Liver (tissue), 9 donors: ENCODE measurements around the gene SMAD9. TPM values are rescaled to one million over a fixed set of nuclear protein-coding genes. Genes with fewer than 3 reads are reported as not detected.

Experiments
- DNase-seq: peaks from one replicate; pipeline ENCODE4 v3.0.0-alpha.2; 2017; ENCODE audit warnings: low spot score
- H3K27ac ChIP-seq, 2 donors: one replicate each; pipeline ENCODE4 v1.7.0; 2013; ENCODE audit warnings: inconsistent platforms in 2 of 2, low read length in 2 of 2, control low read depth in 1 of 2, low read depth in 1 of 2, mild to moderate bottlenecking in 1 of 2
- H3K27me3 ChIP-seq, 4 donors: one replicate each; pipeline versions ENCODE4 v1.6.1 to v1.7.0; 2013; ENCODE audit warnings: low read length in 3 of 4, inconsistent platforms in 1 of 4, mild to moderate bottlenecking in 1 of 4, moderate library complexity in 1 of 4; ENCODE audit not compliant: control insufficient read depth in 4 of 4, insufficient read depth in 4 of 4
- H3K36me3 ChIP-seq, 4 donors: one replicate each; pipeline versions ENCODE4 v1.6.1 to v1.7.0; 2013; ENCODE audit warnings: low read length in 3 of 4, mild to moderate bottlenecking in 3 of 4, low read depth in 1 of 4, moderate library complexity in 1 of 4; ENCODE audit not compliant: control insufficient read depth in 4 of 4, insufficient read depth in 3 of 4
- H3K4me1 ChIP-seq, 4 donors: one replicate each; pipeline versions ENCODE4 v1.6.1 to v1.7.0; 2013; ENCODE audit warnings: low read length in 3 of 4, mild to moderate bottlenecking in 3 of 4, moderate library complexity in 1 of 4; ENCODE audit not compliant: control insufficient read depth in 4 of 4, insufficient read depth in 4 of 4
- H3K4me3 ChIP-seq, 3 donors: one replicate each; pipeline versions ENCODE4 v1.6.1 to v1.7.0; 2013; ENCODE audit warnings: low read length in 3 of 3, control low read depth in 1 of 3, low read depth in 1 of 3, mild to moderate bottlenecking in 1 of 3
- H3K9ac ChIP-seq, 2 donors: one replicate each; pipeline ENCODE4 v1.7.0; 2013; ENCODE audit warnings: low read length in 2 of 2, mild to moderate bottlenecking in 2 of 2, moderate library complexity in 2 of 2, control low read depth in 1 of 2, low read depth in 1 of 2
- H3K9me3 ChIP-seq, 4 donors: one replicate each; pipeline versions ENCODE4 v1.6.1 to v1.7.0; 2013; ENCODE audit warnings: low read length in 3 of 4; ENCODE audit not compliant: control insufficient read depth in 4 of 4
- ATF3 ChIP-seq: IDR thresholded peaks from 2 replicates; pipeline ENCODE4 v1.6.1; 2016; ENCODE audit warnings: antibody characterized with exemption
- CTCF ChIP-seq: fragments of 150-350 bp; IDR thresholded peaks from 2 replicates; pipeline ENCODE4 v1.5.1; 2017; ENCODE audit warnings: improper control_type of control experiment, low read depth, low read length; ENCODE audit not compliant: missing input control
- EGR1 ChIP-seq, 2 donors: IDR thresholded peaks; 2 replicates each; pipeline ENCODE4 v1.6.1; 2016 to 2018; ENCODE audit warnings: antibody characterized with exemption in 2 of 2, low read depth in 2 of 2
- FOXA1 ChIP-seq: IDR thresholded peaks from 2 replicates; pipeline ENCODE4 v1.6.1; 2016; ENCODE audit warnings: antibody characterized with exemption
- FOXA2 ChIP-seq: IDR thresholded peaks from 2 replicates; pipeline ENCODE4 v1.6.1; 2016; ENCODE audit warnings: antibody characterized with exemption
- GABPA ChIP-seq, 2 donors: IDR thresholded peaks in 1 of 2; conservative IDR thresholded peaks in 1 of 2; 2 replicates each; pipeline ENCODE4 v1.6.1; 2016; ENCODE audit warnings: antibody characterized with exemption in 2 of 2, mild to moderate bottlenecking in 1 of 2, moderate library complexity in 1 of 2
- HNF4A ChIP-seq, 2 donors: conservative IDR thresholded peaks; 2 replicates each; pipeline ENCODE4 v1.6.1; 2016; ENCODE audit warnings: antibody characterized with exemption in 2 of 2, mild to moderate bottlenecking in 2 of 2
- HNF4G ChIP-seq: IDR thresholded peaks from 2 replicates; pipeline ENCODE4 v1.6.1; 2016; ENCODE audit warnings: antibody characterized with exemption
- JUND ChIP-seq, 2 donors: IDR thresholded peaks; 2 replicates each; pipeline ENCODE4 v1.6.1; 2016; ENCODE audit warnings: antibody characterized with exemption in 2 of 2
- MAX ChIP-seq: IDR thresholded peaks from 2 replicates; pipeline ENCODE4 v1.6.1; 2016; ENCODE audit warnings: antibody characterized with exemption
- NR2F2 ChIP-seq: IDR thresholded peaks from 2 replicates; pipeline ENCODE4 v1.6.1; 2016; ENCODE audit warnings: antibody characterized with exemption
- RAD21 ChIP-seq, 2 donors: IDR thresholded peaks; 2 replicates each; pipeline ENCODE4 v1.6.1; 2016; ENCODE audit warnings: antibody characterized with exemption in 2 of 2, mild to moderate bottlenecking in 2 of 2
- REST ChIP-seq: IDR thresholded peaks from 2 replicates; pipeline ENCODE4 v1.6.1; 2016; ENCODE audit warnings: antibody characterized with exemption, mild to moderate bottlenecking
- RXRA ChIP-seq, 2 donors: IDR thresholded peaks; 2 replicates each; pipeline ENCODE4 v1.6.1; 2017 to 2018; ENCODE audit warnings: antibody characterized with exemption in 2 of 2, mild to moderate bottlenecking in 1 of 2
- SP1 ChIP-seq: IDR thresholded peaks from 2 replicates; pipeline ENCODE4 v1.6.1; 2018; ENCODE audit warnings: antibody characterized with exemption, mild to moderate bottlenecking
- TAF1 ChIP-seq: conservative IDR thresholded peaks from 2 replicates; pipeline ENCODE4 v1.6.1; 2016; ENCODE audit warnings: antibody characterized with exemption, mild to moderate bottlenecking
- YY1 ChIP-seq: IDR thresholded peaks from 2 replicates; pipeline ENCODE4 v1.6.1; 2016; ENCODE audit warnings: antibody characterized with exemption, mild to moderate bottlenecking
- ZBTB33 ChIP-seq: IDR thresholded peaks from 2 replicates; pipeline ENCODE4 v1.6.1; 2016; ENCODE audit warnings: antibody characterized with exemption
- WGBS: extraction: QIAGEN DNeasy Blood & Tissue Kit; methylation state at CpG from one replicate; pipeline ENCODE4 v1.1.7; 2013; 5-methylcytosine and 5-hydroxymethylcytosine counted together
- polyA plus RNA-seq, 2 donors: library from polyadenylated mRNA; stranded (reverse) in 1 of 2; unstranded in 1 of 2; fragments of 200-250 nt in 1 of 2; fragments of >200 nt in 1 of 2; fragmentation: Nextera tagmentation in 1 of 2; extraction: Ambion mirVana in 1 of 2; gene quantifications; one replicate each; pipeline versions ENCODE4 v1.2.1 to v1.2.3, GENCODE V29; 2013 to 2015
- total RNA-seq, 2 donors: library from RNA; depleted of rRNA; stranded (reverse); fragments of >200 nt; gene quantifications; one replicate each; pipeline ENCODE4 v1.2.3, GENCODE V29; 2014
- donor health status: healthy.
- donor health status: healthy.
- donor health status: healthy.
- donor health status: healthy.
- donor health status: healthy.

Gene SMAD9
- total and polyA plus RNA-seq, 4 donors = 0.51 to 1.3 (median 0.95) TPM

GRCh38 chr13:36925603-36926002 lies 5.6 kb upstream of the SMAD9 start:
- Histone ChIP-seq H3K27ac (no peak overlapping the region), H3K27me3 (no peaks in the 10 kb centered on the region), H3K9me3 (no peaks in the 10 kb centered on the region), H3K36me3 (no peaks in the 10 kb centered on the region), H3K9ac (no peak overlapping the region), H3K4me1 (no peaks in the 10 kb centered on the region), H3K4me3 (no peak overlapping the region)
- 72% methylated on average over 7 of the region's 7 CpGs for WGBS
- DNase-seq = no peak
- TF ChIP-seq HNF4G (no peak), ATF3 (no peak), FOXA2 (no peak), REST (no peak), SP1 (no peak), RAD21 (IDR thresholded peaks at IDR 0.05) (no peak), FOXA1 (no peak), TAF1 (no peak), CTCF (no peak), NR2F2 (no peak)

GRCh38 chr13:36924001-36924400 lies 4.0 kb upstream of the SMAD9 start:
- H3K4me3 ChIP-seq = no peak overlapping the region
- no peak for DNase-seq
- no peak overlapping the region for H3K9ac ChIP-seq
- no peak for TF ChIP-seq RAD21 (IDR thresholded peaks at IDR 0.05)
- TF ChIP-seq CTCF = no peak
- no peak for TF ChIP-seq RXRA (IDR thresholded peaks at IDR 0.05)
- TF ChIP-seq TAF1 = no peak
- TF ChIP-seq NR2F2 = no peak
- TF ChIP-seq MAX = no peak
- TF ChIP-seq ATF3 = no peak
- no peak for TF ChIP-seq FOXA2
- no peak for TF ChIP-seq ZBTB33
- TF ChIP-seq REST = no peak
- no peak for TF ChIP-seq EGR1 (IDR thresholded peaks at IDR 0.05; ENCODE audit: low read depth in 2 of 2)
- no peak for TF ChIP-seq SP1
- TF ChIP-seq JUND (IDR thresholded peaks at IDR 0.05) = no peak
- no peak for TF ChIP-seq GABPA (IDR thresholded peaks at IDR 0.05 in 1 of 2, conservative IDR thresholded peaks at IDR 0.05 in 1 of 2)
- no peak for TF ChIP-seq YY1
- TF ChIP-seq HNF4G = no peak
- no peak for TF ChIP-seq FOXA1
- TF ChIP-seq HNF4A (conservative IDR thresholded peaks at IDR 0.05) = no peak
- H3K36me3 ChIP-seq = no peaks in the 10 kb centered on the region
- 64% methylated on average over 3 of the region's 3 CpGs for WGBS
- H3K27me3 ChIP-seq = no peaks in the 10 kb centered on the region
- H3K27ac ChIP-seq = no peak overlapping the region
- H3K4me1 ChIP-seq = peaks cover 2 to 8% (median 5%) of the 10 kb centered on the region in 4 donors
- no peaks in the 10 kb centered on the region for H3K9me3 ChIP-seq
